HG02938 (cell line): ENCODE results near the gene CCDC102B.

Experiments
- ATAC-seq: cut with Tn5 transposase; IDR thresholded peaks from one replicate; pipeline ENCODE4 v1.9.1; 2021; ENCODE audit warnings: mild to moderate bottlenecking, moderate library complexity; ENCODE audit not compliant: unreplicated experiment

CCDC102B gene

DNA sequence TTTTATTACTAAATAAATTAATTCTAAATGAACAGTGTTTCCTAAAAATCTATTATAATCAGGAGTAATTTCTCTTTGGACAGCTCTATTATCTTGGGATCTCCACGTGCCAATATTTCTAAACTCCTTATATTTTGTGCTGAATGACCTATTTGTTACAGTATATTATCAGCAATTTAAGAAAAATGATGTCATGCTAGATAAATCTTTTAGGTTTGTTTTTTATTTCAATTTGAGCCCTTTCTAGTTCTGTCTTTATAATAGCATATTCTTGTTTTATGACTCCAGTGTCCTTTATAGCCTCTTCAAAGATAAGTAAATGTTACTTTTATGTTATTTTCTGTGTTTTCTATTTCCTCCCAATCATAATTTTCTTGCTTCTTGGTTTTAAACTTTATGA, 269.2 kb downstream of the CCDC102B start:
- ATAC-seq, result no peak

DNA sequence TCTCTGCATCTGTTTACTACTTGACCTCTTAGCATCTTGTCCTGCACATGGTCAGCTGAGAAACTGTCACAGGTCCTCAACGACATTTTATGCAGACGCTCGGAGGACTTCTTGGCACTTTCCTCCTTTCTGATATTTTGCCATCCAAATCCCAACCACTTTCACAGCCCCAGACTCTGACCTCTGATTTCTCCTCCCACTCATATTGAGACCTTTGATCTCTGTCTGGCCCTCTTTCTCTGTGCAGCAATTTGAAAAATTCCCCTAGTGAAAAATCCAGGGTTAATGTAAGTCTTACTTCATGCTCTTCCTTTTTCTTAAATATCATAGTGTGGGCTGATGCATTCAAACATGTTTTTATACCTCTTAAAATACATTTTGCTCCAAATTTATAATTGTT, 273.8 kb downstream of the CCDC102B start:
- no peak for ATAC-seq

DNA sequence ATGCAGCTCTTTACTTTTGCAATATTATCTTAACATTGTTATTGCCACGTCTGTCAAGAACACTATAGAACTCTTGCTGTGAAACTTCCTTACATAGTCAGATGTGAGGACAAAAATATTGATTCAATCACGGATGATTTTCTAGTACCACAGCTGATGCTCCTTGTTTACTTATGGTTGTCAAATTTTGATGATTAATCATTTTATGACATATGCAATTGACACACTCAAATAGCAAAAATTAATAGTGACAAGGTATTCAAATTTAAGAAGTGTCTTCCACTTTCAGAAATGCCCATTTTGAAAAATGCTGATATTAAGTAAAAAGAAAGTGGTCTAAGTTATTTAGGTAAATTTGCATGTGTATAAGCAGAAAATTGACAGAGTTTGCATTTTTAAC, 284.0 kb downstream of the CCDC102B start:
- no peak for ATAC-seq

DNA sequence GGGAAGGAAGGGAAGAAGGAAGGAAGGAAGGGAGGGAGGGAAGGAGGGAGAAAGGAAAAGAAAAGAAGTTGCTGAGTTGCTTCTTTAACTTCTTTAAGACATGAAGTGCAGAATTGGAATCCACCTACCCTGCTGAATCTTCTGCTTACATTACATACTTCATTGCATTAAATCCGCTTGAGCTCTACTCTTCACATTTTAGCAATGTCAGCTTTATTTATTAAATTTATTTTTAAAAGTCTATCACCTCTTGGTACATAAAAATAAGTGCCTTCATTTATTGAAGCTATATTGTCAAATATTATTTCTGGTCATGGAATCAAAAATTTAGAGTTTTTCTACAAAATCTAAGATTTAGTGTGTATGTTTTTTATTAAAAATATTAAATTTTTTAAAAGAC, 284.6 kb downstream of the CCDC102B start:
- ATAC-seq, result no peak

DNA sequence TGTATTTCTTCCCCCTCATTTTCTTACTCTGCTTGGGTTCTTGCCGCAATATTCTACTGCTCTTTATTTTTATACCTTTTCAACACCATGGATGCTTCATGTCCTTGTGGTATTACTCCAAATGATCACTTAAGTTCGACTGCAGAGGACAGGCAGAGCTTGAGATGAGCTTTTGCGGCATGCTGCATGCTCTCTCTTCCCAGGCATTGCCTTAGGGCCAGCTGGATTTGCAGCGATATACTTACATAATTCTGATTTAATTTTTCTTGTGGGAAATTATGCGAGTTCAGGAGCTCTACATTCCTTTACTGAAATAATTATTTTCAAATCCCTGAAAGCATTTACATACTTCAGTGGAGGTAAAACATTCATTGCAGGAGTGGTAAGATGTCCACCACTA, 288.1 kb downstream of the CCDC102B start:
- no peak for ATAC-seq

DNA sequence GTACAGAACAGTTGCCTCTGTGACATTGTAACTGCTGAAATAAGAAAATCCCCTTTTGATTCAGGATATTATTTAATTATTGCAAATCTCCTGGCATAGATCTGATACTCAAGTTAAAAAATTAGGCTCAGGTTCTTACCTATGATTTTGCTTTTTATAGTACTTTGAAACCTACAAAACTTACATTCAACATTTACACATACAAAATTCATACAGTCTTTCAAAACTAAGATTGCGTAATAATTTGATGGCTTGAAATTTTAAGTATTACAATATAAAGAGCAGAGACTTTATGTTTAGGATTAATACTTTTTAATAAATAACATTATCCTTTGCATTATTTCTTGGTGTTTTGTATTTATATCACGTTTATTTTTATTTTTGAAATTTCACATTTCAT, 291.1 kb downstream of the CCDC102B start:
- ATAC-seq, result no peak

DNA sequence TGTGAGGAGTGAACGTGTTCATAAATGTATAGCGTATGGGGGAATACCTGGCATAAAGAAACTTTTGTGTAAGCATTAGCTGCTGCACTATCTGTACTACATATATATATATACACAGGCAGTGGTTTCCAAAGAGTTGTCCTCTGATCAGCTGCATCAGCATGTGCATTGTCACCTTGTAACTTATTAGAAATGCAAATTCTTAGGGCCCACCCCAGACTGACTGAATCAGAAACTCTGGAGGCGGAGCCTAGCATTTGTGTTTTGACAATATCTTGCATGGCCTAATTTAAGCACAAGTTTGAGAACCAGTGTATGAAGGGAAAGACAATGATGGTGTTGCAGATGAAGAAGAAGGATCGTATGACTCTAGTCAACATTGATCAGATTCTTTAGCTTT, 299.5 kb downstream of the CCDC102B start:
- no peak for ATAC-seq

GRCh38 chr18:69102959-69103358, 305.1 kb downstream of the CCDC102B start:
- ATAC-seq, result no peak
